Measurements from ENCODE around the gene DLK1. TPM values are rescaled to one million over a fixed set of nuclear protein-coding genes. Genes with fewer than 3 reads are reported as not detected.
A peak's percentile ranks its signal among the peaks of the same experiment; 100 is the strongest.

Gene DLK1
- total RNA-seq, 1 donor from 2014 or later, result 0.86 TPM

DNA sequence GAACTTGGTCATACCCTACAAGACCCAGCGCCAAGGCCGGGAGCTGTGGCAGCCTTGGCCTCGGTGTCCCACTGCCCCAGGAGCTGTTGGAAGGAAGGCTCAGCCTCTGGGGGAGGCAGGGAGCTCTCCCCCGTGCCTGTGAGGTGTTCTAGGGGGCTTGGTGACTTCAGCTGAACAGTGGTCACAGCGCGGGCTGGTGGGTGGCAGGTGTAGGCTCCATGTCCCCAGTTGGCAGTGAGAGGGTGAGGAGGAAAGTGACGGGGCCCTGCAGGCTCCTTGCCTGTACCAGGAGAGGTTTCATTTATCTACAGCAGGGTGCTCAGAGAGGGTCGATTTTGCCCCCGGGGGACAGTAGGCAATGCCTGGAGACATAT is 47.5 kb downstream of the DLK1 start:
- Mint-ChIP-seq H3K36me3 (ENCODE audit: unreplicated experiment) (no peaks in the 10 kb centered on the region), H3K9me3 (ENCODE audit: unreplicated experiment) (no peaks in the 10 kb centered on the region), H3K27ac (ENCODE audit: unreplicated experiment) (no peak overlapping the region), H3K4me3 (ENCODE audit: unreplicated experiment) (no peak overlapping the region), H3K4me1 (ENCODE audit: unreplicated experiment) (no peaks in the 10 kb centered on the region), H3K27me3 (ENCODE audit: unreplicated experiment) (peaks cover 19% of the 10 kb centered on the region)
- TF ChIP-seq CTCF (IDR thresholded peaks at IDR 0.05), result no peak
- DNase-seq (ENCODE audit: extremely low spot score, unreplicated experiment), result peak; percentile 67

GRCh38 chr14:100775351-100775830 is 48.7 kb downstream of the DLK1 start:
- H3K9me3 Mint-ChIP-seq (ENCODE audit: unreplicated experiment), result no peaks in the 10 kb centered on the region

GRCh38 chr14:100775831-100776591 is 49.3 kb downstream of the DLK1 start:
- Mint-ChIP-seq H3K27ac (ENCODE audit: unreplicated experiment) (no peak overlapping the region), H3K4me3 (ENCODE audit: unreplicated experiment) (no peak overlapping the region), H3K27me3 (ENCODE audit: unreplicated experiment) (peaks cover 14% of the 10 kb centered on the region), H3K4me1 (ENCODE audit: unreplicated experiment) (no peaks in the 10 kb centered on the region), H3K9me3 (ENCODE audit: unreplicated experiment) (no peaks in the 10 kb centered on the region), H3K36me3 (ENCODE audit: unreplicated experiment) (no peaks in the 10 kb centered on the region)
- DNase-seq (ENCODE audit: extremely low spot score, unreplicated experiment), result peak; percentile 73
- no peak for TF ChIP-seq CTCF (IDR thresholded peaks at IDR 0.05)

More at GRCh38 chr14:100775351-100775830, 48.7 kb downstream of the DLK1 start:
- Mint-ChIP-seq H3K36me3 (ENCODE audit: unreplicated experiment) (no peaks in the 10 kb centered on the region), H3K4me3 (ENCODE audit: unreplicated experiment) (no peak overlapping the region), H3K27me3 (ENCODE audit: unreplicated experiment) (peaks cover 19% of the 10 kb centered on the region), H3K27ac (ENCODE audit: unreplicated experiment) (no peak overlapping the region), H3K4me1 (ENCODE audit: unreplicated experiment) (no peaks in the 10 kb centered on the region)
- DNase-seq (ENCODE audit: extremely low spot score, unreplicated experiment), result peak; percentile 56
- no peak for TF ChIP-seq CTCF (IDR thresholded peaks at IDR 0.05)

DNA sequence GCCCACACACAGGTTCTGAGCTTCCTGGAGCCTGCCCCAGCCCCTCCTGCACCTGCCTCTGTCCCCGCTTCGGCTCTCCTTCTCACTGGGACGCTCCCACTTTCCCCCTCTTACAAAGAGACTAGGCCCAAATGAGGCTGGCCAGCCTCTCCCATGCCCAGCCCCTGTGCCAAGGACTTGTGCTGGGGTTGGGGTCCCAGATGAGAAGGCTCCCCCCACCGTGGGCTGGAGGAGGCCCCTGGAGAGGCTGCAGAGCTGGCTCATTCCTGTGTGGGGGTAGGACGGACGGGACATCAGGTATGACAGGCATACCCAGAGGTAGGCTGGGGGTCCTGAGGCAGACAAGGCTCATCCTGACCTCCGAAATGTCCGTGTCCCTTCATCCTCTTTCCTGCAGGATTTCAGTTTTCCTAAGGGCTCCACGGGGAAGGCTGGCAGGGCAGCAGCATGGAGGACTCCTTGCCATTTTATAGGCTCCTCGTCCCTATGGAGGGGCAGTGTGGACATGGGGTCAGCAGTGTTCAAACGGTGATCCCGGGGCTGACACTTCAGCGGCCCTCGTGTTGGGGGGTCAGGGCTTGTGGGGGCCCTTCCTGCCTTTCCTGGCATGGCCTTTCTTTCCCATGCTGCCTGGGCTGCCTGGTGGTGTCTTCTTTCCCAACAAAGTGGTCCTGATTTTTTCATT is 50.1 kb downstream of the DLK1 start:
- H3K36me3 Mint-ChIP-seq (ENCODE audit: unreplicated experiment), result no peaks in the 10 kb centered on the region
- no peak for TF ChIP-seq CTCF (IDR thresholded peaks at IDR 0.05)
- H3K27ac Mint-ChIP-seq (ENCODE audit: unreplicated experiment), result no peak overlapping the region
- H3K9me3 Mint-ChIP-seq (ENCODE audit: unreplicated experiment), result no peaks in the 10 kb centered on the region
- no peak overlapping the region for H3K4me3 Mint-ChIP-seq (ENCODE audit: unreplicated experiment)
- H3K27me3 Mint-ChIP-seq (ENCODE audit: unreplicated experiment), result peaks cover 12% of the 10 kb centered on the region
- DNase-seq (ENCODE audit: extremely low spot score, unreplicated experiment), result peak; percentile 72
- no peaks in the 10 kb centered on the region for H3K4me1 Mint-ChIP-seq (ENCODE audit: unreplicated experiment)

- DNase-seq (ENCODE audit: extremely low spot score, unreplicated experiment), result no peak
- Mint-ChIP-seq H3K4me1 (ENCODE audit: unreplicated experiment) (no peaks in the 10 kb centered on the region), H3K4me3 (ENCODE audit: unreplicated experiment) (no peak overlapping the region), H3K9me3 (ENCODE audit: unreplicated experiment) (no peaks in the 10 kb centered on the region), H3K27me3 (ENCODE audit: unreplicated experiment) (peaks cover 12% of the 10 kb centered on the region), H3K36me3 (ENCODE audit: unreplicated experiment) (no peaks in the 10 kb centered on the region), H3K27ac (ENCODE audit: unreplicated experiment) (no peak overlapping the region)
- TF ChIP-seq CTCF (IDR thresholded peaks at IDR 0.05), result no peak
Measured at GRCh38 chr14:100777366-100777817, 50.7 kb downstream of the DLK1 start.

All from osteocyte (in vitro differentiated cells).